Measurements from ENCODE around the gene ABCA13. TPM values are rescaled to one million over a fixed set of nuclear protein-coding genes. Genes with fewer than 3 reads are reported as not detected.

ABCA13 gene
- total RNA-seq, 1 donor from 2014 or later = not detected

DNA sequence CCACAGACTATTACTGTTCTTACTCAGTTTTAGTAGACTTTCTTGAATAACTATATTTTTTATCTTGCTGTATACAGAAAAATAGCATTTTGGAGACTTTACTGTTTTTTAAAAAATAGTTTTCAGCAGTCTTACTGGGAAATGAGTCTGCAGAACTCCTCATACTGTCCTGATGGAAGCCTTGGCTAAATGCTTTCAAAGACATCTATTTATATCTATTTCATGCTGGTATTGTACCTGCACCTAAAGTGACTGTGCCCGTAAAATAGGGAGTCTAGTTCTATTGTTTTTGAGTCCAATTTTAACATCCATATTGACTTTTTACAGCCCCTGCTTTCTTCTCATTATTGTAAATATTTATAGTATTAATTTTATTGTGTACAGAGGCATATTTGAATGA, 464.5 kb downstream of the ABCA13 start:
- H3K27ac Mint-ChIP-seq = no peak overlapping the region
- no peak overlapping the region for H3K4me3 ChIP-seq
- no peaks in the 10 kb centered on the region for H3K27me3 ChIP-seq
- H3K4me1 Mint-ChIP-seq = peaks cover 12% of the 10 kb centered on the region
- H4K20me1 ChIP-seq (ENCODE audit: low read depth) = no peaks in the 10 kb centered on the region
- no peaks in the 10 kb centered on the region for H3K9me3 ChIP-seq (ENCODE audit: low read depth)
- no peak overlapping the region for H3K27ac ChIP-seq
- no peaks in the 10 kb centered on the region for H3K36me3 ChIP-seq
- no peaks in the 10 kb centered on the region for H3K9me3 Mint-ChIP-seq
- no peak for DNase-seq (ENCODE audit: low spot score)
- H3K79me2 ChIP-seq (ENCODE audit: low read depth) = no peaks in the 10 kb centered on the region
- H3F3A ChIP-seq (ENCODE audit: low read depth) = no peaks in the 10 kb centered on the region
- no peak overlapping the region for H3K4me2 ChIP-seq
- H3K4me1 ChIP-seq = no peaks in the 10 kb centered on the region
- no peak overlapping the region for H3K4me3 Mint-ChIP-seq
- no peaks in the 10 kb centered on the region for H3K36me3 Mint-ChIP-seq
- no peak overlapping the region for H2AFZ ChIP-seq (replicated peaks)
- H3K27me3 Mint-ChIP-seq (ENCODE audit: insufficient read depth, low read depth) = peaks cover 2% of the 10 kb centered on the region
- H3K9ac ChIP-seq = no peak overlapping the region
- TF ChIP-seq EZH2 (IDR thresholded peaks at IDR 0.05) = no peak
- no peak for TF ChIP-seq EZH2phosphoT487 (IDR thresholded peaks at IDR 0.05)
- TF ChIP-seq, protein P1, sequence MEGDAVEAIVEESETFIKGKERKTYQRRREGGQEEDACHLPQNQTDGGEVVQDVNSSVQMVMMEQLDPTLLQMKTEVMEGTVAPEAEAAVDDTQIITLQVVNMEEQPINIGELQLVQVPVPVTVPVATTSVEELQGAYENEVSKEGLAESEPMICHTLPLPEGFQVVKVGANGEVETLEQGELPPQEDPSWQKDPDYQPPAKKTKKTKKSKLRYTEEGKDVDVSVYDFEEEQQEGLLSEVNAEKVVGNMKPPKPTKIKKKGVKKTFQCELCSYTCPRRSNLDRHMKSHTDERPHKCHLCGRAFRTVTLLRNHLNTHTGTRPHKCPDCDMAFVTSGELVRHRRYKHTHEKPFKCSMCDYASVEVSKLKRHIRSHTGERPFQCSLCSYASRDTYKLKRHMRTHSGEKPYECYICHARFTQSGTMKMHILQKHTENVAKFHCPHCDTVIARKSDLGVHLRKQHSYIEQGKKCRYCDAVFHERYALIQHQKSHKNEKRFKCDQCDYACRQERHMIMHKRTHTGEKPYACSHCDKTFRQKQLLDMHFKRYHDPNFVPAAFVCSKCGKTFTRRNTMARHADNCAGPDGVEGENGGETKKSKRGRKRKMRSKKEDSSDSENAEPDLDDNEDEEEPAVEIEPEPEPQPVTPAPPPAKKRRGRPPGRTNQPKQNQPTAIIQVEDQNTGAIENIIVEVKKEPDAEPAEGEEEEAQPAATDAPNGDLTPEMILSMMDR (IDR thresholded peaks at IDR 0.05) = no peak

DNA sequence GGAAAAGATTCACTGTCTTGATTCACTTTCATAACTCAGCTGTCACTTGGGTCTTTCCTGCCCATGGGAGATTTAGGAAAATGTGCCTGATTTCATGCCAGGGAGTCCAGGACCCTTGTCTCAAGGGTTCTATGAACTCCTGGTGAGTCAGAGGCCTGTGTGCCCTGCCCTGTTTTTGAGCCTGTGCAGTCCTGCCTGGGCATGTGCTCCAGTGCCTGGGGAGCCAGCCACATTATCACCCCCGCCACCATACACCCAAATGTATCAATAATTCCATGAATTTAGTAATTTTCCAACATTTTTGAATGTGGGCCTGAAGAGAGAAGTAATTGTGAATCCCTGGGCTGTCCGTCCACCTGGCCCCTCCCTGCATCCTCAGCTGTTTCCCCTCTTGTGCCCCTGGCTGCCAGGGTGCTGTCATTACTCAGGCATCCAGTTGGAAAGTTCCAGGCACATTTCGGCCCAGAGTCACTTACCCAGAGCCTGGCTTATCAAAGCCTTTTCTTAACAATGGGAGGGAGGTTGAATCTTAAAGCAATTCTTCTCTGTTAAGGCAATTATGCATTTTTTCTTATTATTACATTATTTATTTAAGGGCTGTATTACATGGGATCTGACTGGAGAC, 465.2 kb downstream of the ABCA13 start:
- Mint-ChIP-seq H3K4me3 (no peak overlapping the region), H3K9me3 (no peaks in the 10 kb centered on the region), H3K27ac (no peak overlapping the region), H3K36me3 (no peaks in the 10 kb centered on the region), H3K27me3 (ENCODE audit: insufficient read depth, low read depth) (peaks cover 2% of the 10 kb centered on the region), H3K4me1 (peaks cover 12% of the 10 kb centered on the region)
- no peak overlapping the region for H2AFZ ChIP-seq (replicated peaks)
- H3K79me2 ChIP-seq (ENCODE audit: low read depth) = no peaks in the 10 kb centered on the region
- H3F3A ChIP-seq (ENCODE audit: low read depth) = no peaks in the 10 kb centered on the region
- no peaks in the 10 kb centered on the region for H3K9me3 ChIP-seq (ENCODE audit: low read depth)
- TF ChIP-seq EZH2 (IDR thresholded peaks at IDR 0.05) (no peak), EZH2phosphoT487 (IDR thresholded peaks at IDR 0.05) (no peak)
- TF ChIP-seq, protein P1 (IDR thresholded peaks at IDR 0.05) = no peak
- no peak overlapping the region for H3K27ac ChIP-seq
- no peak overlapping the region for H3K4me3 ChIP-seq
- no peaks in the 10 kb centered on the region for H4K20me1 ChIP-seq (ENCODE audit: low read depth)
- H3K36me3 ChIP-seq = no peaks in the 10 kb centered on the region
- no peak for DNase-seq (ENCODE audit: low spot score)
- no peak overlapping the region for H3K9ac ChIP-seq
- no peaks in the 10 kb centered on the region for H3K4me1 ChIP-seq
- H3K4me2 ChIP-seq = no peak overlapping the region
- H3K27me3 ChIP-seq = no peaks in the 10 kb centered on the region

DNA sequence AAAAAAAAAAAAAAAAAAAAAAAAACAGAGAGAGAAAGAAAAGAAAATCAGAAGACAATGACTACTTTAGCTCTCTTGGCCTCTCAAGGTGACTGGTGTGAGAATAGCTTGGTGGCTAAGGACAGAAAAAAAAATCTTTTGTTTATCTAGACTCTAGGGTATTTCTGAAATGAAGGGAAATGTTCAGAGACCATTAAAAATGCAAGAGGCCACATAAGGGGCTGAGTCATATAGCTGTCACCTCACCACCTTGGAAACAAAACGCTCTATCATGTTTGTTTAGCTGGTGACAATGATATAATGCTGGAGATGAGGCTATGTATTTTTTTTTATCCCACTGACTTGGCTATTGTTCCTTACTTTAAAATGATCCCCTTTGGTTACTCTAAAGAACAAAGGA, 466.1 kb downstream of the ABCA13 start:
- Histone ChIP-seq H3K4me2 (no peak overlapping the region), H3K9me3 (ENCODE audit: low read depth) (no peaks in the 10 kb centered on the region), H4K20me1 (ENCODE audit: low read depth) (no peaks in the 10 kb centered on the region), H3K9ac (no peak overlapping the region), H3F3A (ENCODE audit: low read depth) (no peaks in the 10 kb centered on the region), H3K4me3 (no peak overlapping the region), H3K4me1 (no peaks in the 10 kb centered on the region), H3K27me3 (no peaks in the 10 kb centered on the region), H3K36me3 (no peaks in the 10 kb centered on the region), H3K79me2 (ENCODE audit: low read depth) (no peaks in the 10 kb centered on the region), H2AFZ (replicated peaks) (no peak overlapping the region), H3K27ac (no peak overlapping the region)
- Mint-ChIP-seq H3K36me3 (no peaks in the 10 kb centered on the region), H3K4me1 (peaks cover 12% of the 10 kb centered on the region), H3K9me3 (no peaks in the 10 kb centered on the region), H3K4me3 (no peak overlapping the region), H3K27ac (no peak overlapping the region), H3K27me3 (ENCODE audit: insufficient read depth, low read depth) (peaks cover 2% of the 10 kb centered on the region)
- TF ChIP-seq EZH2phosphoT487 (IDR thresholded peaks at IDR 0.05) (no peak), EZH2 (IDR thresholded peaks at IDR 0.05) (no peak)
- TF ChIP-seq, protein P1 (IDR thresholded peaks at IDR 0.05) = no peak
- no peak for DNase-seq (ENCODE audit: low spot score)

Measured in neural progenitor cell (in vitro differentiated cells).